Heart right ventricle (tissue), 16 donors: ENCODE data around the gene FRMD4B. TPM values are rescaled to one million over a fixed set of nuclear protein-coding genes. Genes with fewer than 3 reads are reported as not detected.

Experiments used
- ATAC-seq, 8 donors: fragments of 200-7000 bp; cut with Tn5 transposase; one replicate each; pipeline ENCODE4 v1.9.1; 2020; ENCODE audit warnings: mild to moderate bottlenecking in 8 of 8, moderate library complexity in 8 of 8, moderate number of reproducible peaks in 1 of 8
- DNase-seq, 2 donors: peaks; one replicate each; pipeline ENCODE4 v3.0.0-alpha.2; 2020
- H3K27ac ChIP-seq, 10 donors: fragments of 200-600 bp; sonication (generic) in 2 of 10; one replicate each; pipeline versions ENCODE4 v1.5.0 to v1.8.0; 2020 to 2022; ENCODE audit warnings: mild to moderate bottlenecking in 3 of 10
- H3K27me3 ChIP-seq, 7 donors: fragments of 200-600 bp; one replicate each; pipeline ENCODE4 v1.8.0; 2021 to 2022; ENCODE audit warnings: mild to moderate bottlenecking in 2 of 7
- H3K36me3 ChIP-seq, 9 donors: fragments of 200-600 bp; sonication (generic) in 1 of 9; one replicate each; pipeline versions ENCODE4 v1.5.0 to v1.8.0; 2020 to 2022; ENCODE audit warnings: mild to moderate bottlenecking in 2 of 9
- H3K4me1 ChIP-seq, 9 donors: fragments of 200-600 bp; sonication (generic) in 1 of 9; one replicate each; pipeline versions ENCODE4 v1.5.0 to v1.8.0; 2020 to 2022; ENCODE audit warnings: mild to moderate bottlenecking in 4 of 9
- H3K4me3 ChIP-seq, 10 donors: fragments of 200-600 bp; sonication (generic) in 2 of 10; one replicate each; pipeline versions ENCODE4 v1.5.0 to v1.8.0; 2020 to 2022; ENCODE audit warnings: mild to moderate bottlenecking in 7 of 10, moderate library complexity in 2 of 10
- H3K9me3 ChIP-seq, 11 donors: fragments of 200-600 bp in 10 of 11; sonication (generic) in 2 of 11; one replicate each; pipeline versions ENCODE4 v1.5.0 to v1.8.0; 2013 to 2022; ENCODE audit warnings: mild to moderate bottlenecking in 2 of 11, control low read depth in 1 of 11, moderate library complexity in 1 of 11
- WGBS, 2 donors: extraction: QIAGEN DNeasy Blood & Tissue Kit; methylation state at CpG; one replicate each; pipeline ENCODE4 v1.1.7; 2013; ENCODE audit warnings: inconsistent platforms in 1 of 2; 5-methylcytosine and 5-hydroxymethylcytosine counted together
- intact Hi-C, 10 donors: fragments of 100-400 bp; cut with DNase I; formaldehyde crosslinking; loops; one replicate each; pipeline versions ENCODE4 v1.11.1 to v1.14.2; 2022
- polyA plus RNA-seq, 2 donors: library from polyadenylated mRNA; stranded (reverse); fragments of 200-250 nt; gene quantifications; one replicate each; pipeline ENCODE4 v1.2.3, GENCODE V29; 2013
- total RNA-seq, 10 donors: library from RNA; stranded (reverse); fragmentation: NEBNext Ultra II Directional in 3 of 10; extraction: Animal tissue kit (Norgen Biotek cat#: 25700) in 3 of 10; gene quantifications; one replicate each; pipeline versions ENCODE4 v1.2.1 to v1.2.4, GENCODE V29; 2021 to 2023
- TF ChIP-seq, protein P1 (sequence below), 9 donors: fragments of 200-600 bp; sonication (generic) in 2 of 9; IDR thresholded peaks; one replicate each; pipeline versions ENCODE4 v1.5.0 to v1.8.0; 2021 to 2022; ENCODE audit warnings: antibody characterized with exemption in 9 of 9, mild to moderate bottlenecking in 5 of 9, moderate library complexity in 1 of 9
- donor health status: Arrhythmogenic right ventricular cardiomyopathy.
- donor health status: ischemic (EF 13 %, LVEDD 7.1; RV severe dilation, severe dysfunction).
- donor health status: healthy with polysubstance abuse.
- donor health status: DM: no; HTN: yes; CAD: no.
- donor health status: DM: no; HTN: no; CAD: no.
- donor health status: ischemic (EF 25% LVEDD 6.9; RV normal size, moderate dysfunction).
- donor health status: ischemic (EF 25% LVEDD 5.7; RV mildly dilated, moderate dysfunction).
- donor health status: healthy.
- donor health status: DM: yes; HTN: yes; CAD: no.
- donor health status: Ischemic cardiomyopathy.
- donor health status: ischemic (EF 35%, LVEDD 5.7; RV mildly dilated, moderate dysfunction).
- donor health status: nonischemic (EF 11% LVEDD 7.7; RV severe dilation, severe dysfunction).
- donor health status: DM: yes; HTN: yes; CAD: no.
- donor health status: PGD.
- donor health status: ischemic (EF 29% LVEDD 5.4; RV normal size, mild dysfunction).
- donor health status: nonischemic (EF 23%, LVEDD 6.1; RV moderate dilation, normal function).

The FRMD4B gene
- total and polyA plus RNA-seq, 12 donors = 4.1 to 31.0 (median 16.7) TPM

DNA sequence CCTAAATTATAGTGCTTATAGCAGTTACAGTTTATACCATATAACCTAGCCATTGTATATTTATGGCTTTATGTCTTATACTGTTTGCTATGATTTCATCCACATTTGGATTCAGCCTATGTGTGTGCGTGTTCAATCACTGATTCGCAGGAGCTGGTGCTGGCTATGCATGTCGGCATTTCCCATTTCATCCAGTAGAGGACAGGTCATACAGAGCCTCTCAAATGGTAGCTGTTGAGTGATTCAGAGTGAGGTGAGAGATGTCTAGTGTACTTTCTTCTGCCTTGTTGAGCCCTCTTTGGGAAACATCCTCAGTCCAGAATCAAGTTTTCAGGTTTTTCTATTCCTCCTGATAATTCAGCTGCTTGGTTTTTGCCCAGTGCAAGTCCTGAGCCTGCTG is 76.1 kb downstream of the FRMD4B start:
- no peaks in the 10 kb centered on the region for H3K9me3 ChIP-seq
- WGBS, 2 donors = 42 to 62% methylated on average over 3 of the region's 3 CpGs
- TF ChIP-seq, protein P1, sequence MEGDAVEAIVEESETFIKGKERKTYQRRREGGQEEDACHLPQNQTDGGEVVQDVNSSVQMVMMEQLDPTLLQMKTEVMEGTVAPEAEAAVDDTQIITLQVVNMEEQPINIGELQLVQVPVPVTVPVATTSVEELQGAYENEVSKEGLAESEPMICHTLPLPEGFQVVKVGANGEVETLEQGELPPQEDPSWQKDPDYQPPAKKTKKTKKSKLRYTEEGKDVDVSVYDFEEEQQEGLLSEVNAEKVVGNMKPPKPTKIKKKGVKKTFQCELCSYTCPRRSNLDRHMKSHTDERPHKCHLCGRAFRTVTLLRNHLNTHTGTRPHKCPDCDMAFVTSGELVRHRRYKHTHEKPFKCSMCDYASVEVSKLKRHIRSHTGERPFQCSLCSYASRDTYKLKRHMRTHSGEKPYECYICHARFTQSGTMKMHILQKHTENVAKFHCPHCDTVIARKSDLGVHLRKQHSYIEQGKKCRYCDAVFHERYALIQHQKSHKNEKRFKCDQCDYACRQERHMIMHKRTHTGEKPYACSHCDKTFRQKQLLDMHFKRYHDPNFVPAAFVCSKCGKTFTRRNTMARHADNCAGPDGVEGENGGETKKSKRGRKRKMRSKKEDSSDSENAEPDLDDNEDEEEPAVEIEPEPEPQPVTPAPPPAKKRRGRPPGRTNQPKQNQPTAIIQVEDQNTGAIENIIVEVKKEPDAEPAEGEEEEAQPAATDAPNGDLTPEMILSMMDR (IDR thresholded peaks at IDR 0.05) = peak in 7 of 9 donors; percentile 45 to 68 (median 57)
- intact Hi-C loops = loop anchor here in 8 of 10 donors (5.0 kb wide), 6 partner anchors 102 to 362 kb away; no protein-coding TSS in a partner anchor
- H3K27ac ChIP-seq = no peak overlapping the region
- H3K27me3 ChIP-seq = no peaks in the 10 kb centered on the region
- H3K36me3 ChIP-seq = peaks cover 0 to 51% (median 0%) of the 10 kb centered on the region in 9 donors
- ATAC-seq (peak in 2 of 8 donors; percentile 42 to 56), DNase-seq (no peak)
- H3K4me1 ChIP-seq = peaks cover 0 to 22% (median 4%) of the 10 kb centered on the region in 9 donors
- H3K4me3 ChIP-seq = no peak overlapping the region

DNA sequence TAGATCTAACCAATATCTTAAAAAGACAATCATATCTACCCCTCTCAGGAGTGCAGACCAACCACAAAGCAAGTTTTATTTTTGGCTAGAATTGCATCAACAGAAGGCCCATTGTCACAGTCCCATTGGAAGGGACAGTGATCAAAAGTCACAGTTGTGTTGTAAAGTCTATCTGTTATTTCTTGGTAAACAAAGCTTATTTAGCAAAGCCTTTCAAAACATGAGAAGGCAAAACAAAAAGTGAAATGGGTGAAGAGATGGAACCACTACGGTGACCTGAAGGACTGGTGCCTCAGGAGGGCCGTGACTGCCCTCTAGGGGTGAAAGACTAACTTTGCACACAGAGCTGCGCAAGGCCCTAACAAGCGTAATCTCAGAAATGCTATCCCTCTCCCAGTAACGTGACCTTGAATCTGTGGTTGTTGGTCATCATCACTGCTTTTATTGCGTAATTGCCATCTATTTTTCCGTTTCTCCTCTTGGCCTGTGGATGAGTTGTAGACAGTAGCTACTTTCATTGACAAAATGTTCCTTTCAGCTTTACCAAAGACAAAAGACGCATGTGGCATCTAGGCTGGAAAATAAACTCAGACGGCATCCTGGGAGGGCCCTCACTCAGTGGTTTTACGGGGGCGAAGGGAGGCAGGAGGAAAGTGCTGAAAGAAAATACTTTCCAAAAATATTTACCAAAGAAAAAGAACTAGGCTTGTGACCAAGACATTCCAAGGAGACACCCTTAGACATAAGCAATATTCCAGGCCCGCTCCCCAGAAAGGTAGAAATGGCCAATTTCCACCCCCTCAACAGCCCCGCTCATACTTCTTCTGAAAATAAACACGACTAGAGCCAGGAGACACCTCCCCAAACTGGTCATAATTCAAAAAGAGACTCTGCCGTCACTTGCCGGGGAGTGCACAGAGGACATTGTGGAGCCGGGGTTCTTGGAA is 79.4 kb downstream of the FRMD4B start:
- Histone ChIP-seq H3K27ac (peak overlapping the region in 9 of 10 donors; percentile 32 to 78 (median 63)), H3K4me3 (no peak overlapping the region), H3K9me3 (no peaks in the 10 kb centered on the region), H3K27me3 (no peaks in the 10 kb centered on the region), H3K4me1 (peaks cover 0 to 22% (median 4%) of the 10 kb centered on the region in 9 donors), H3K36me3 (peaks cover 0 to 42% (median under 1%) of the 10 kb centered on the region in 9 donors)
- ATAC-seq = peak; percentile 89 to 97 (median 94)
- intact Hi-C loops = loop anchor here (1.0 to 5.0 kb wide), 11 partner anchors 106 to 366 kb away; no protein-coding TSS in a partner anchor
- TF ChIP-seq, protein P1 (IDR thresholded peaks at IDR 0.05) = peak; percentile 88 to 97 (median 95)
- WGBS, 2 donors = 36 to 37% methylated on average over 17 of the region's 17 CpGs
- peak; percentile 55 to 82 for DNase-seq

DNA sequence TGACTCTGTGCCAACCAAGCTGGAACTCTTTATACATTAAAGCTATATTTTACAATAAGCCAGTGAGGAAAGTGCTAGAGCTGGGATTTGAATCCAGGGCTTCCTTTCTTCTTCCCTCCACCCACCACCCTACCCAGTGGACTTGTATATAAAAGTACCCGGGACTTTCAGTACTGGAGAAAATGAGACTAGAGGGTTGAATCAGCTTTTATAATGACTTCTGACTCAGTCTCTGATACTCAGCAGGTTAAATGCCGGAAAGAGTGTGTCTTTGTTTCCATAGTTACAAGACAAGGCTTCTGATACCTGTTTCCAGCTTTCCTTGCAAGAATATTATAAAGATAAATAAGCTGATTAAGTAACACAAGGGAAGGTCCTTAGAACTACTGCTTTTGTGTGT is 80.9 kb downstream of the FRMD4B start:
- intact Hi-C loops = loop anchor here in 7 of 10 donors (1.0 to 5.0 kb wide), 8 partner anchors 107 to 367 kb away; no protein-coding TSS in a partner anchor
- H3K27me3 ChIP-seq = no peaks in the 10 kb centered on the region
- DNase-seq (no peak), ATAC-seq (no peak)
- peaks cover 0 to 45% (median 0%) of the 10 kb centered on the region in 9 donors for H3K36me3 ChIP-seq
- H3K4me3 ChIP-seq = no peak overlapping the region
- H3K9me3 ChIP-seq = no peaks in the 10 kb centered on the region
- TF ChIP-seq, protein P1 (IDR thresholded peaks at IDR 0.05) = no peak
- peaks cover 0 to 22% (median 5%) of the 10 kb centered on the region in 9 donors for H3K4me1 ChIP-seq
- H3K27ac ChIP-seq = no peak overlapping the region
- WGBS, 2 donors = 84 to 87% methylated on average over 2 of the region's 2 CpGs

DNA sequence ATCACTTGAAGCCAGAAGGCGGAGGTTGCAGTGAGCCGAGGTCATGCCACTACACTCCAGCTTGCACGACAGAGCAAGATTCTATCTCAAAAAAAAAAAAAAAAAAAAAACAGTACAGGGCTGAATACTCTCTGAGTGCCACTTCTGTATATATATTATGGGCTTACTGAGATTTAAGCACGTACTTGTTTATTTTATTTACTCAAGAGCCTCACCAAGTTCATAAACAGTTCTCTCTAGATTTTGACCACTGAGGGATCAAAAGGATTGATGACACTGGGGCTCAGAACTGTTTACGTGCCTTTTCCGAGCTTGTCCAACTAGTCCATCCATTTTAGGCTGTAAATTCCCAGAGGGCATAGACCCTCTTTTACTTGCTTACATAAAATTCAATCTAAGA is 81.5 kb downstream of the FRMD4B start:
- no peak overlapping the region for H3K4me3 ChIP-seq
- ATAC-seq = no peak
- 93% methylated on average over 6 of the region's 6 CpGs for WGBS, 2 donors
- no peaks in the 10 kb centered on the region for H3K9me3 ChIP-seq
- peaks cover 0 to 46% (median 6%) of the 10 kb centered on the region in 9 donors for H3K36me3 ChIP-seq
- TF ChIP-seq, protein P1 (IDR thresholded peaks at IDR 0.05) = no peak
- H3K4me1 ChIP-seq = peaks cover 0 to 22% (median 6%) of the 10 kb centered on the region in 9 donors
- DNase-seq = no peak
- no peak overlapping the region for H3K27ac ChIP-seq
- intact Hi-C loops = loop anchor here in 2 of 10 donors (2.0 to 5.0 kb wide), 2 partner anchors 77 to 136 kb away; no protein-coding TSS in a partner anchor
- H3K27me3 ChIP-seq = no peaks in the 10 kb centered on the region
